GM12892 (cell line): ENCODE results near the gene MAN2B1.

ENCODE experiments used
- POLR2A ChIP-seq: IDR thresholded peaks from 2 replicates; pipeline ENCODE4 v1.6.1; 2011; ENCODE audit warnings: low read depth, low read length, control low read depth
- POLR2AphosphoS5 ChIP-seq: IDR thresholded peaks from 2 replicates; pipeline ENCODE4 v1.6.1; 2011; ENCODE audit warnings: low read depth, low read length, control low read depth
- TAF1 ChIP-seq: IDR thresholded peaks from 2 replicates; pipeline ENCODE4 v1.6.1; 2011; ENCODE audit warnings: low read depth, mild to moderate bottlenecking, control low read depth, low read length, borderline replicate concordance

DNA sequence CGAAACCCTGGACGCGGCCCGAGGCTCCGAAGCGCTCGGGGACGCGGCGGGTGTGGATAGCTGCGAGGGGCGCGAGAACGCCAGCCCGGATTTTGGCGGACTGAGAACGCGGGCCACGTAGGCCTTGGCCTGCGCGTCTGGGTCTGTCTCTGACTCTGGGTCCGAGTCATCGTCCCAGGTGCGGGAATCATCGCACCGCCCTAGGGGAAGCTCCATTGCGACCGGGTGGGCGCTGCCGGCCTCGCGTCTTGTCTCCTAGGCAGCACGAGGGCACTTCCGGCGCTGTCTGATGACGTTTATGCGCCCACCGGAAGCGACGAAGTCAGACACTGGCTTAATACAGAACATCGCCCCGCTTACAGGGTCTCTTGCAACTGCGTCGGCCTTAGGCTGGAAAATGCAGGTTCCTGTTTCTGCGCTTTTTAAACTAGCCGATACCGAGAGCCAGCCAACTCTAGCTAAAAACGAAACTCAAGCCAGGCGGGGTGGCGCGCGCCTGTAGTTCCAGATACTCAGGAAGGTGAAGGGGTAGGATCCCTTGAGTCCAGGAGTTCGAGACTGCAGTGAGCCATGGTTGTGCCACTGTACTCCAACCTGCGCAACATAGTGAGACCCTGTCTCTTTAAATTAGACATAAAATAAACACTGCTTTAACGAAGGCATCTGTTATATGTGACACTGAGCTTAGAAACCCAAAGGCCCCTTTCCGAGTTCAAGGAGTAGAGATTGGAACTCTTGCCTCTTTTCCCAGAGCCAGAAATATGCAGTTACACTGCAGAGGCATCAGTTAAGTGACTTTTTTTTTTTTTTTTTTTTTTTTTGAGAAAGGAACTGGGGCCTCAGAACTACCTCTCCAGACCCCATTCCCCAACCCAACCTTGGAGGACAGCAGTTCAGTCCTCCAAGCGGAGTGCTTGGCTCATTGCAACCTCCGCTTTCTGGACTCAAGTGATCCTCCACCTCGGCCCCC is 30.1 kb upstream of the MAN2B1 start, which contains the start of gene FBXW9:
- TF ChIP-seq POLR2A (peak; percentile 86), POLR2AphosphoS5 (peak; percentile 91), TAF1 (peak; percentile 70)
